GM12874 (cell line): Measurements from ENCODE around the gene TBC1D3D.
"Not testable (repeated sequence)": the region's sequence is repeated elsewhere in the genome, so short reads cannot be mapped to it uniquely, and the experiment has no call there.

Experiments used
- CTCF ChIP-seq: IDR thresholded peaks from 2 replicates; pipeline ENCODE4 v1.5.1; 2011; ENCODE audit warnings: low read depth, mild to moderate bottlenecking, control low read depth, low read length, moderate library complexity; ENCODE audit not compliant: insufficient read depth

TBC1D3D gene

GRCh38 chr17:38003676-38004075 lies at the start of gene TBC1D3D:
Gene TBC1D3D, plus strand, starts transcription at chr17:38003976. Its CDS starts 1,585 bp downstream, at chr17:38005561.
- TF ChIP-seq CTCF: not testable (repeated sequence)

- TF ChIP-seq CTCF: not testable (repeated sequence)
Observed at GRCh38 chr17:37988960-37989359, 14.8 kb upstream of the TBC1D3D start, which contains the start of gene TBC1D3L. Gene TBC1D3L, minus strand, starts transcription at chr17:37989060. Its CDS starts 1,540 bp downstream, at chr17:37987520.
